Measurements from ENCODE around the gene DAB1.

Gene DAB1

GRCh38 chr1:57272150-57272549 is 151.7 kb downstream of the DAB1 start:
- no peak overlapping the region for H2AK5ac ChIP-seq (ENCODE audit: low read depth, low read length)
- no peak overlapping the region for H3K4ac ChIP-seq (ENCODE audit: low read length)
- H2BK15ac ChIP-seq (ENCODE audit: low read length) = no peak overlapping the region
- DNase-seq (ENCODE audit: low spot score) = no peak
- H3K27me3 ChIP-seq (ENCODE audit: control insufficient read depth in 3 of 3, insufficient read depth in 3 of 3, low read depth in 1 of 3, low read length in 3 of 3) = no peaks in the 10 kb centered on the region
- WGBS, 2 donors (ENCODE audit: extremely low coverage in 2 of 2, insufficient read length in 2 of 2, insufficient replicate concordance in 1 of 2) = no CpG with 5 or more reads among the region's 2 CpGs
- no peaks in the 10 kb centered on the region for H3K36me3 ChIP-seq (replicated peaks in 1 of 2; ENCODE audit: control insufficient read depth in 2 of 2, insufficient read depth in 2 of 2, low read length in 2 of 2)
- no peak overlapping the region for H3K23ac ChIP-seq (ENCODE audit: low read depth, low read length, poor library complexity)
- H4K8ac ChIP-seq (ENCODE audit: low read depth, low read length) = no peak overlapping the region
- H3K9me3 ChIP-seq (replicated peaks in 1 of 2; ENCODE audit: control insufficient read depth in 2 of 2, insufficient read depth in 1 of 2, low read depth in 1 of 2, low read length in 2 of 2) = no peaks in the 10 kb centered on the region
- no peak overlapping the region for H4K91ac ChIP-seq (ENCODE audit: low read depth, low read length, poor library complexity)
- H3K4me1 ChIP-seq (ENCODE audit: control insufficient read depth in 2 of 2, insufficient read depth in 1 of 2, low read depth in 1 of 2, low read length in 2 of 2) = peaks cover 0 to 21% of the 10 kb centered on the region in 2 donors
- no peak overlapping the region for H2BK12ac ChIP-seq (ENCODE audit: low read length)
- no peak overlapping the region for H3K14ac ChIP-seq (ENCODE audit: low read length)
- no peaks in the 10 kb centered on the region for H3K79me1 ChIP-seq (ENCODE audit: low read depth, low read length)
- no peak overlapping the region for H3K18ac ChIP-seq (ENCODE audit: low read length)
- H2BK120ac ChIP-seq (ENCODE audit: low read depth, low read length) = no peak overlapping the region
- H3K9ac ChIP-seq (ENCODE audit: low read depth, low read length, poor library complexity) = no peak overlapping the region
- H2AFZ ChIP-seq (ENCODE audit: low read length) = no peak overlapping the region
- H3K4me3 ChIP-seq (ENCODE audit: low read length in 2 of 2) = no peak overlapping the region
- H3K4me2 ChIP-seq (ENCODE audit: insufficient read depth, low read length, poor library complexity, severe bottlenecking) = no peak overlapping the region
- H3K27ac ChIP-seq (replicated peaks; ENCODE audit: low read length) = no peak overlapping the region
- no peak overlapping the region for H2BK5ac ChIP-seq (ENCODE audit: low read length)

DNA sequence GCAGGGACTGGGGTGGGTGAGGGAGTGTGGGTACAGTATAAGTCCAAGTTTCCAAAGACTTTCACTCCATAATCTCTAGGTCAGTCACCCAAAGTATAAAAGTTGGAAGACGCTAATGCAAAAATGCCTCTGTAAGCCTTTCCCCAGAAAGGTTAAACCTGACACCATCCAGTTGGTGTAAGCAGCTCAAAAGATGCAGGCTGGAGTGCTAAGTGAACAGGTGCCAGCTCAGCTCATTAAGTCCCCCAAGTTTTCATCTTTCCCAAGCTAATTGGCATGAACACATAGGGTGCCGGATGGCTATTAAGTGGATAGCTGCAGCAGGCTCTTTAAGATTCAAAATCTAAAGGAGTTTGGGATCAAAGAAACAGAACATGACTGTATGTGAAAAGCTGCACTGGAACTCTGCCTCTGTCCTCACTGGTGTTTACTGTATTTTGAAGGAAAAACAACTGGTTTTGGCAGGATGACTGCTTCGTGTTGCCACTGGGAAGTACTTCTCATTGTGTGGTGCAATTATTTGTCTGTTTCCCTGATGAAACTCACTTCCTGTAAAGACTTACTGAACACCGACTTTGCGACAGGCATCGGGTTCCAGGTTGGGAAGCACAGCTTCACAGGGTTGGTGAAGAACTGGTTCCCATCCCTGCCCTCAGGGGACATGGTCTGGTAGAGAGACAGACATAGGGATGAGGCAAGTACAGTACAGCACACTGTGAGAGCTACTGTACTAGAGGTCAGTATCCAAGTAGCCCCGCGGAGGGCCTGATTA is 152.7 kb downstream of the DAB1 start:
- no peak overlapping the region for H2BK12ac ChIP-seq (ENCODE audit: low read length)
- H2BK15ac ChIP-seq (ENCODE audit: low read length) = no peak overlapping the region
- no peak overlapping the region for H3K14ac ChIP-seq (ENCODE audit: low read length)
- no peak overlapping the region for H4K8ac ChIP-seq (ENCODE audit: low read depth, low read length)
- DNase-seq (ENCODE audit: low spot score) = no peak
- no peak overlapping the region for H2AFZ ChIP-seq (ENCODE audit: low read length)
- H3K9me3 ChIP-seq (replicated peaks in 1 of 2; ENCODE audit: control insufficient read depth in 2 of 2, insufficient read depth in 1 of 2, low read depth in 1 of 2, low read length in 2 of 2) = no peaks in the 10 kb centered on the region
- H3K27me3 ChIP-seq (ENCODE audit: control insufficient read depth in 3 of 3, insufficient read depth in 3 of 3, low read depth in 1 of 3, low read length in 3 of 3) = no peaks in the 10 kb centered on the region
- H3K9ac ChIP-seq (ENCODE audit: low read depth, low read length, poor library complexity) = no peak overlapping the region
- no peak overlapping the region for H4K91ac ChIP-seq (ENCODE audit: low read depth, low read length, poor library complexity)
- WGBS, 2 donors (ENCODE audit: extremely low coverage in 2 of 2, insufficient read length in 2 of 2, insufficient replicate concordance in 1 of 2) = no CpG with 5 or more reads among the region's 8 CpGs
- H2BK5ac ChIP-seq (ENCODE audit: low read length) = no peak overlapping the region
- H3K4me2 ChIP-seq (ENCODE audit: insufficient read depth, low read length, poor library complexity, severe bottlenecking) = no peak overlapping the region
- peak overlapping the region; percentile 1 for H3K18ac ChIP-seq (ENCODE audit: low read length)
- peak overlapping the region in 1 of 2 donors; percentile 48 for H3K4me3 ChIP-seq (ENCODE audit: low read length in 2 of 2)
- H3K36me3 ChIP-seq (replicated peaks in 1 of 2; ENCODE audit: control insufficient read depth in 2 of 2, insufficient read depth in 2 of 2, low read length in 2 of 2) = no peaks in the 10 kb centered on the region
- no peak overlapping the region for H3K4ac ChIP-seq (ENCODE audit: low read length)
- no peak overlapping the region for H3K23ac ChIP-seq (ENCODE audit: low read depth, low read length, poor library complexity)
- no peaks in the 10 kb centered on the region for H3K79me1 ChIP-seq (ENCODE audit: low read depth, low read length)
- no peak overlapping the region for H3K27ac ChIP-seq (replicated peaks; ENCODE audit: low read length)
- H3K4me1 ChIP-seq (ENCODE audit: control insufficient read depth in 2 of 2, insufficient read depth in 1 of 2, low read depth in 1 of 2, low read length in 2 of 2) = peaks cover 0 to 21% of the 10 kb centered on the region in 2 donors
- H2BK120ac ChIP-seq (ENCODE audit: low read depth, low read length) = no peak overlapping the region
- no peak overlapping the region for H2AK5ac ChIP-seq (ENCODE audit: low read depth, low read length)

DNA sequence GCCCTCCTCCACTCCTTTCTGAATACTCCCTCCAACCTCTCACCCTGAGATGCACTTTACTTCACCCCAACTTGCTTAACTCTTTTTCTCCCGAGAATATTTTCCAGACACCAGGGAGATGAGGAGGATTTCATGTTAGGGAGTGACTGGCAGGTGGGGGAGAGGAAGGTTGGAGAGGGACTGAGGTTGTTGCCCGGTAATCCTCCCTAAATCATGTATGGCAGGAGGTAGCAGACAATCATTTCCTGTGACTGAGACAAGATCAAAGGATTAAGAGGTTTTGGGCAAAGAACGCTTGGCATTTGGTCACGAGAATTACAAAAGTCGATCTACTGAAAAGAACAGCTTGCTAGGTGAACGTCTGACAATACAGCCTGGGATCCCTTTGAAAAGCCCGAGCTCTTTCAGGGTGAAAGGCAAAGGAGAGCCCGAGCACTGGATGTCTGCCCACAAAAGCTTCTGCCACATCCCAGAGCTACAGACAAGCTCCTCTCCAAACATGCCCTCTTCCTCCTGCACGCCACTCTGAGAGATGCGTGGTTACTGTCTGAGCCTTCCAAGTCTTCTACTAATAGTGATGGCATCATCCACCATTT is 154.1 kb downstream of the DAB1 start:
- H3K4me1 ChIP-seq (ENCODE audit: control insufficient read depth in 2 of 2, insufficient read depth in 1 of 2, low read depth in 1 of 2, low read length in 2 of 2) = peaks cover 0 to 21% of the 10 kb centered on the region in 2 donors
- H2AFZ ChIP-seq (ENCODE audit: low read length) = no peak overlapping the region
- no peak overlapping the region for H4K91ac ChIP-seq (ENCODE audit: low read depth, low read length, poor library complexity)
- H3K79me1 ChIP-seq (ENCODE audit: low read depth, low read length) = no peaks in the 10 kb centered on the region
- WGBS, 2 donors (ENCODE audit: extremely low coverage in 2 of 2, insufficient read length in 2 of 2, insufficient replicate concordance in 1 of 2) = no CpG with 5 or more reads among the region's 10 CpGs
- no peak overlapping the region for H3K18ac ChIP-seq (ENCODE audit: low read length)
- H3K9me3 ChIP-seq (replicated peaks in 1 of 2; ENCODE audit: control insufficient read depth in 2 of 2, insufficient read depth in 1 of 2, low read depth in 1 of 2, low read length in 2 of 2) = no peaks in the 10 kb centered on the region
- no peak overlapping the region for H3K4ac ChIP-seq (ENCODE audit: low read length)
- H3K9ac ChIP-seq (ENCODE audit: low read depth, low read length, poor library complexity) = no peak overlapping the region
- no peak overlapping the region for H2BK5ac ChIP-seq (ENCODE audit: low read length)
- no peak overlapping the region for H3K4me3 ChIP-seq (ENCODE audit: low read length in 2 of 2)
- H3K4me2 ChIP-seq (ENCODE audit: insufficient read depth, low read length, poor library complexity, severe bottlenecking) = no peak overlapping the region
- H2BK12ac ChIP-seq (ENCODE audit: low read length) = no peak overlapping the region
- no peak overlapping the region for H4K8ac ChIP-seq (ENCODE audit: low read depth, low read length)
- no peak overlapping the region for H2BK120ac ChIP-seq (ENCODE audit: low read depth, low read length)
- H3K23ac ChIP-seq (ENCODE audit: low read depth, low read length, poor library complexity) = no peak overlapping the region
- no peaks in the 10 kb centered on the region for H3K27me3 ChIP-seq (ENCODE audit: control insufficient read depth in 3 of 3, insufficient read depth in 3 of 3, low read depth in 1 of 3, low read length in 3 of 3)
- H2AK5ac ChIP-seq (ENCODE audit: low read depth, low read length) = no peak overlapping the region
- no peak overlapping the region for H3K14ac ChIP-seq (ENCODE audit: low read length)
- H3K27ac ChIP-seq (replicated peaks; ENCODE audit: low read length) = peak overlapping the region; percentile 6
- no peak overlapping the region for H2BK15ac ChIP-seq (ENCODE audit: low read length)
- DNase-seq (ENCODE audit: low spot score) = peak; percentile 21
- no peaks in the 10 kb centered on the region for H3K36me3 ChIP-seq (replicated peaks in 1 of 2; ENCODE audit: control insufficient read depth in 2 of 2, insufficient read depth in 2 of 2, low read length in 2 of 2)

GRCh38 chr1:57265104-57265503 is 158.8 kb downstream of the DAB1 start:
- Histone ChIP-seq H3K4me3 (ENCODE audit: low read length in 2 of 2) (no peak overlapping the region), H3K9me3 (replicated peaks in 1 of 2; ENCODE audit: control insufficient read depth in 2 of 2, insufficient read depth in 1 of 2, low read depth in 1 of 2, low read length in 2 of 2) (no peaks in the 10 kb centered on the region), H3K27ac (replicated peaks; ENCODE audit: low read length) (no peak overlapping the region), H2BK12ac (ENCODE audit: low read length) (no peak overlapping the region), H2BK15ac (ENCODE audit: low read length) (no peak overlapping the region), H3K4ac (ENCODE audit: low read length) (no peak overlapping the region), H2AFZ (ENCODE audit: low read length) (no peak overlapping the region), H3K27me3 (ENCODE audit: control insufficient read depth in 3 of 3, insufficient read depth in 3 of 3, low read depth in 1 of 3, low read length in 3 of 3) (no peaks in the 10 kb centered on the region), H3K79me1 (ENCODE audit: low read depth, low read length) (no peaks in the 10 kb centered on the region), H3K36me3 (replicated peaks in 1 of 2; ENCODE audit: control insufficient read depth in 2 of 2, insufficient read depth in 2 of 2, low read length in 2 of 2) (no peaks in the 10 kb centered on the region), H2AK5ac (ENCODE audit: low read depth, low read length) (no peak overlapping the region), H3K18ac (ENCODE audit: low read length) (no peak overlapping the region), H3K4me1 (ENCODE audit: control insufficient read depth in 2 of 2, insufficient read depth in 1 of 2, low read depth in 1 of 2, low read length in 2 of 2) (peaks cover 0 to 14% of the 10 kb centered on the region in 2 donors), H4K8ac (ENCODE audit: low read depth, low read length) (no peak overlapping the region), H3K4me2 (ENCODE audit: insufficient read depth, low read length, poor library complexity, severe bottlenecking) (no peak overlapping the region), H3K23ac (ENCODE audit: low read depth, low read length, poor library complexity) (no peak overlapping the region), H3K14ac (ENCODE audit: low read length) (no peak overlapping the region), H2BK5ac (ENCODE audit: low read length) (no peak overlapping the region), H3K9ac (ENCODE audit: low read depth, low read length, poor library complexity) (no peak overlapping the region), H2BK120ac (ENCODE audit: low read depth, low read length) (no peak overlapping the region), H4K91ac (ENCODE audit: low read depth, low read length, poor library complexity) (no peak overlapping the region)
- no CpG with 5 or more reads among the region's 5 CpGs for WGBS, 2 donors (ENCODE audit: extremely low coverage in 2 of 2, insufficient read length in 2 of 2, insufficient replicate concordance in 1 of 2)
- DNase-seq (ENCODE audit: low spot score) = no peak

Data from neuronal stem cell (in vitro differentiated cells).